ENCODE measurements around the gene RAB40C. TPM values are rescaled to one million over a fixed set of nuclear protein-coding genes. Genes with fewer than 3 reads are reported as not detected.

Gene RAB40C
- total RNA-seq, 2 donors from 2014 or later: 11.1 to 13.5 TPM

DNA sequence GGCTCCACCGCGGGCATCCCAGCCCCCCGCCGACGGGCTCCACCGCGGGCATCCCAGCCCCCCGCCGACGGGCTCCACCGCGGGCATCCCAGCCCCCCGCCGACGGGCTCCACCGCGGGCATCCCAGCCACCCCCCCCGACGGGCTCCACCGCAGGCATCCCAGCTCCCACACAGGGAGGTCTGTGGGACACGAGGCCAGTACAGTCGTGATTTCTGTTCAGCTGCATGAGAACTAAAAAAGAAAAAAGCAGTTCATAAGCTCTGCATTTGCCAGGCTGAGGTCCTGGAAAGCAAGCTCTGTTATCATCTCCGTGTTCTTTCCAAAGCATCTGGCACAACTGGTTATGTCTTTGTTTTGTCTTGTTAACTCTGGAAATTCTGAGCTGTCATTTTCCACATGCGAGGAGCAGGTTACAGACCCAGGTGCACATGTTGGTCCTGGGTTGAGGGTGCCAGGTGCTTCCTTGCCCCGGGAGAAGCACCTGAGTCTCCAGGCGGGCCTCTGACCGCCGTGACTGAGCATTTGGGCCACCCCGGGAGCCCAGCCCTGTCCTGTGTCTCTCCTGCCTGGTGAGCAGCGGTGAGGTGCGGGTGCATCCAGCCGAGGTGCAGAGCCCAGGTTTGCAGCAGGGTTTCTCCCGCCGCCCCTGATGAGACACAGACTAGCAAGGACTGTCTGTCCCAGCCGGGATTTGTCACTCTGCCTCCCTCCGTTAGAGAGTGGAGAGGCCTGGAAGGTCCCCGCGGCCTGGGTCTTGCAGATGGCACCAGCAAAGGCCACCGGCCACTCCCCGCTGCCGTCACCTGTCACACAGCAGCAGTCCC lies 31.0 kb downstream of the RAB40C start:
- no peak for DNase-seq (ENCODE audit: low spot score)
- no peaks in the 10 kb centered on the region for H3K9me3 ChIP-seq
- no peak for TF ChIP-seq CTCF (IDR thresholded peaks at IDR 0.05)
- H3K36me3 ChIP-seq: no peaks in the 10 kb centered on the region
- no peak overlapping the region for H3K27ac ChIP-seq
- no peak overlapping the region for H3K4me3 ChIP-seq
- H3K4me1 ChIP-seq: no peaks in the 10 kb centered on the region
- no peaks in the 10 kb centered on the region for H3K27me3 ChIP-seq

DNA sequence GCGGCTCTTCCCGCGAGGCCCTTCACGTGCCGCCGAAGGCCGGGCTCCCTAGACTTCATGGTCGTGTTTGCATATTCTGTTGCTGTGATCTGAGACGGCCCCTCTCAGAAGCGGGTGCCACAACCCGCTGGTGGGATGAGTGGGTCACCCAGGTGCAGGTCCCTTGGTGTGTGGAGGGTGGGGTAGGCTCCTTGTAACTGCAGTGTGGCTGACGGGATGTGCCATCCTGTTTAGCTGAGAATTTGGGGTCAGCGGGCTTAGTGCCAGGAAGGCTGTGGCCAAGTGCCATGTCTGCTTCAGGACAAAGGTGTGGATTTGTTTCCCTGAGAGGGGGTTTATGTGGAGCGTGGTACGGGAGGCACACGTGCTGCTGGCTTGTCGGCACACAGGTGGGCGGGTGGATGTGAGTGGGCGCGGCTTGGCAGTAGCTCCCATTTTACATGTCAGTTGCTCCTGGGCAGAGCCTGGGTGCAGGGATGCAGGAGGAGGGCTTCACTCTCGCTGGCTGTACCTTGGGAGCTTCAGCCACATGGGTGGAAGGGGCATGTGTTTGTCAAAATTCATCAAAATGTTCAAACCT lies 31.8 kb downstream of the RAB40C start:
- Histone ChIP-seq H3K27ac (no peak overlapping the region), H3K4me3 (no peak overlapping the region), H3K27me3 (no peaks in the 10 kb centered on the region), H3K36me3 (no peaks in the 10 kb centered on the region), H3K4me1 (no peaks in the 10 kb centered on the region), H3K9me3 (no peaks in the 10 kb centered on the region)
- no peak for TF ChIP-seq CTCF (IDR thresholded peaks at IDR 0.05)
- DNase-seq (ENCODE audit: low spot score): no peak

DNA sequence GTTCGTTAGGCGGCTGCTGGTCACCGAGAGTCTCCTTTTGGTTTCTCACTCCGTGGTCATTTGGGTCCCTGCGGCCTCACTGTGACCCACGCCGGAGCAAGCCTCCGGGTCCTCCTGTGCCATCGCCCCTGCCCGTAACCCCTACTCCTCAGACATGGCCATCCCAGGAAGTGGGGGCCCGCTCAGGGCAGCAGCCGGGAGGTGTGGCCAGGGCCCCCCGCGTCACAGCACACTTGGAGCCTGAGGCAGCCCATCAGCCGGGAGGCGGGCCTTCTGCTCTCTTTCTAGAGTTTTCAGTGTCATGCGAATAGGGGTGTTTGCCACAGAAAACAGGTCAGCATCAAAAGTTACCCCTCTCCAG lies 33.0 kb downstream of the RAB40C start:
- no peak for TF ChIP-seq CTCF (IDR thresholded peaks at IDR 0.05)
- Histone ChIP-seq H3K27me3 (no peaks in the 10 kb centered on the region), H3K27ac (no peak overlapping the region), H3K36me3 (no peaks in the 10 kb centered on the region), H3K9me3 (no peaks in the 10 kb centered on the region), H3K4me1 (peaks cover 0 to 9% of the 10 kb centered on the region in 2 donors), H3K4me3 (no peak overlapping the region)
- DNase-seq (ENCODE audit: low spot score): no peak

DNA sequence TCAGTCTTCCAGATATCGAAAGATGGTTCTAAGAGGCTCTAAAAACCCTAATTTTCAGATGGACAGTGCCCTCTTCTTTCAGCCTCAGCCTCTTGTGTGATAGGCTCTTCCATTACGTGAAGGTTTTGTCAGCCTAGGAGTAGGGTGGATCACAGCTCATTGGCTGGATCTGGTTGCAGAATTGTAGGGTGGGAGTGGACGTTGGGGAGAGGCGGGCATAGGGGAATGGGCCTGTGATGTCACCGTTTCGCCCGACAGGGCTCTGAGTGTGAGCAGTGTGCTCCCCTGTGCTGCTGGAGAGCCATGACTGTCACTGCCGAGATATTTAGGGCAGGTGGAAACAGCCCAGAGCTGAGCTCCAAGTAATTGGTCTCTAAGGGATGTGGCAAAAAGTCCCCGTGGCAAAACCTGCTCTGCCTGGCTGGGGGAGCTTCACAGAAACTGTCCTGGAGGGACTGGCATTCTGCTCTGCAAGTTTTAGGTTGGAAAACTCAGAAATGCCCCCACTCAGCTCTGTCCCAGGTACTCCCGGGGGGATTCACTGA lies 34.7 kb downstream of the RAB40C start:
- no peaks in the 10 kb centered on the region for H3K9me3 ChIP-seq
- H3K27ac ChIP-seq: no peak overlapping the region
- peaks cover 0 to 16% of the 10 kb centered on the region in 2 donors for H3K4me1 ChIP-seq
- peaks cover 5% of the 10 kb centered on the region for H3K36me3 ChIP-seq
- no peak for DNase-seq (ENCODE audit: low spot score)
- no peak for TF ChIP-seq CTCF (IDR thresholded peaks at IDR 0.05)
- H3K4me3 ChIP-seq: no peak overlapping the region
- no peaks in the 10 kb centered on the region for H3K27me3 ChIP-seq

GRCh38 chr16:625117-625976 lies 35.5 kb downstream of the RAB40C start:
- Histone ChIP-seq H3K27me3 (no peaks in the 10 kb centered on the region), H3K9me3 (no peaks in the 10 kb centered on the region), H3K36me3 (peaks cover 5% of the 10 kb centered on the region), H3K4me3 (no peak overlapping the region), H3K4me1 (peaks cover 0 to 23% of the 10 kb centered on the region in 2 donors), H3K27ac (no peak overlapping the region)
- no peak for TF ChIP-seq CTCF (IDR thresholded peaks at IDR 0.05)
- DNase-seq (ENCODE audit: low spot score): no peak
